GM20000 (cell line): ENCODE data around the gene TNRC6A.

Experiments used
- DNase-seq: peaks from one replicate; pipeline ENCODE4 v3.0.0; 2012; ENCODE audit warnings: low spot score
- CTCF ChIP-seq: IDR thresholded peaks from 2 replicates; pipeline ENCODE4 v1.5.1; 2012; ENCODE audit warnings: mild to moderate bottlenecking, control low read depth; ENCODE audit errors: extremely low read depth, missing control alignments

Gene TNRC6A

GRCh38 chr16:24825696-24826095 is 96.2 kb downstream of the TNRC6A start:
- DNase-seq, result no peak

DNA sequence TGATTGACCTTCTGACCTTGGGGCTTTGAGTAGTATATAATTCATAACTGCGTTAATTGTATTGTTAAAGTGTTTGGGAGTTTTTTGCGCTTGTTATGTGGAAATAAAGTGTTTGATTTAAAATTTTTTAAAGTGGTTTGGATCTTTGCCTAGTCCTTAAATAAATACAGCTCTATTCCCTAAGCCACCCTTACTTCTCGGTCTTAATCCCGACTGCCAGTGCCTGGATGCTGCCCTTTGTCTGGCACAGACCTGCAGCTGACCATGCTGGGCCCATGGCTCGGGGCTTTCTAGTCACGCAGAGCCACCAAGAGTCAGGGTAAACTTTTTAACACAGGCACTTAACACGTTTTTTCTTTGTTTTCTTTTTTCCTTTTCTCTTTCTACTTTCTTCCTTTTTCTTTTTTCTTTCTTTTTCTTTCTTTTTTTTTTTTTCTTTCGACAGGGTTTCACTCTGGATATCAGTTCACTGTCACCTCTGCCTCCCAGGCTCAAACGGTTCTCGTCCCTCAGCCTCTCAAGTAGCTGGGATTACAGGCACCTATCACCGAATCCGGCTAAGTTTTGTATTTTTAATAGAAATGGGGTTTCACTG is 96.7 kb downstream of the TNRC6A start:
- TF ChIP-seq CTCF, result no peak
- DNase-seq, result no peak

More at GRCh38 chr16:24825696-24826095, 96.2 kb downstream of the TNRC6A start:
- no peak for TF ChIP-seq CTCF

DNA sequence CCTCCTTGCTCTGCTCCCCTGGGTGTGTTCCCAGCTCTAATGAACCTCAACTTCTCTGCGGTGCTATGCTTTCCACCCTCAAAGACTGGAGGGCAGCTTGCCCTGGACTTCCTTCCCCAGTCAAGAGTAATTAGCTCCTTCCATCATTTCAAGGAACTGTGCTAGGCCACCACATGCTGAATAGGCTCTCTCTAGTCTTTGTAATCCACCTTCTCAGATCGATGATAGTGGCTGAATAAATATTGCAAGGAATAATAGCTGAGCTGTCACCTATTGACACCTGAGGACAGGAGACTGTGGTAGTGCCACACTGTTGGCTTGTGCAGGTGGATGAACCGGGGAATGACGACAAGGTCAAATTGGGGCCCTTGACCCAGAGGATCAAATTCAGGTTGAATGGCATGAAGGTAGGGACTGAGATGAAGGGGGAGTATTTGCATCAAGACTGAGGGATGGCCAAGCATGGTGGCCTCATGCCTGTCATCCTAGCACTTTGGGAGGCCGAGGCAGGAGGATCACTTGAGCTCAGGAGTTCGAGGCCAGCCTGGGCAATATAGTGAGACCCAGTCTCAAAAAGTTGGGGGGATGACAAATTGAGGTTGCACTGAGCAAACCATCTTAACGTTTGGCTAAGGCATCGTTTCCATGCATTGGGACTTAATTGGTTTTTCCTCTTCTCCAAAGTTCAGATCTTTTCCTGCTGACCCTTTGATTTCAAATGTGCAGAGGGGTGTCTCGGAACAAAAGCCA is 97.5 kb downstream of the TNRC6A start:
- no peak for TF ChIP-seq CTCF
- no peak for DNase-seq

DNA sequence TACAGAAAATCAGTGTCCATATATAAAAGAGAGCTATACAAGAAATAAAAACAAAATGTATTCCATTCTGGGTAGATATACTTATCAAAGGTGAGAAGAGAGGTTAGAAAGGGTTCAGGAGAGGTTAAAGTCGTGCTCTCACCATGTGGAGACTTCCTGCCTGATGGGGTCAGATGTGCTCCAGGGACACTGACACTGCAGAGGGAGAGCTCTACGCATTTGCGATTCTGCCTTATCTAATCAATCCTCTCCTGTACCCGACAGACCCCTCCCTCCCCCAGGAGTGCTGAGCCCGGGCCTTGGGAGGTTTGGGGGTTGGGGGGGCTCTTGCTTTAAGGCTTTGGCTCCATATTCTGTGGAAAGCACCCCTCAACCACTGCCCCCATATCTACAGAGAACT is 99.7 kb downstream of the TNRC6A start:
- no peak for DNase-seq
- TF ChIP-seq CTCF, result no peak

- no peak for TF ChIP-seq CTCF
- no peak for DNase-seq
Observed at GRCh38 chr16:24833352-24833751, 103.9 kb downstream of the TNRC6A start.

DNA sequence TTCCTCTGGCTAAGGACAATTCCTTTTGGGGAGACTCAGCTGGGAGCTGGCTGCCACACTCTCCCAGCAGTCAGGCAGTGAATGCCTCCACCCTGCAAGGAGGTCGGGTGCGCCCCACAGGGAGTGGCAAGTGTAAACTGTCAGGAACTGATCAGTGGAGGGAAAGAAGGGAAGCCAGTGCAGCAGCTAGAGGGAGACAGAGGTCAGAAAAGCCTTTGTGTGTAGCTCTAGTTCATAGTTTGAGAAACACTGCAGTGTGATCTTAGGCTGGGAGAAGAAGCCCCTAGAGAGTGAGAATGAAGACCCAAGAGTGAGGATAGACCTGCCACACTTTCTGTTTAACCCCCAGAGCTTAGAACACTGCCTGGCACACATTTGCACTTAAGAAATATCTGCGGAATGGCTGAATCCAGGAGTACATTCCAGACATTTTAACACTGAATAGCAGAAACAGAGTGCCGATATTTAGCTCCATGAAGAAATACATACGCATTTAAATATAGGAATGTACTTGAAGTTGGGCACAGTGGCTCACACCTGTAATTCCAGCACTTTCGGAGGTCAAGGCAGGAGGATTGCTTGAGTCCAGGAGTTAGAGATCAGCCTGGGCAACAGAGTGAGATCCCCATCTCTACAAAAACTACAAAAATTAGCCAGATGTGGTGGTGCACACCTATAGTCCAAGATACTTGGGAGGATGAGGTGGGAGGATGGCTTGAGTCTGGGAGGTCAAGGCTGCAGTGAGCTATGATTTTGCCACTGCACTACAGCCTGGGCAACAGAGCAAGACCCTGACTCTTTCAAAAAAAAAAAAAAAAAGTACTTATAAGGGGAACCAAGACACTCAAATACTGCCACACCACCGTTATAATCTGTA is 105.2 kb downstream of the TNRC6A start:
- peak; percentile 55 for DNase-seq

More for the DNA sequence above, 105.2 kb downstream of the TNRC6A start:
- no peak for TF ChIP-seq CTCF
